HepG2 (cell line): ENCODE results near the gene AP1M2. TPM values are rescaled to one million over a fixed set of nuclear protein-coding genes. Genes with fewer than 3 reads are reported as not detected.
A peak's percentile ranks its signal among the peaks of the same experiment; 100 is the strongest.

Experiments used
- ATAC-seq: fragments of 200-7000 bp; cut with Tn5 transposase; 3 replicates; pipeline ENCODE4 v1.9.1; 2020; ENCODE audit warnings: mild to moderate bottlenecking, moderate library complexity
- BruUV-seq: library from RNA; stranded (reverse); fragments of 400-500 nt; replicated peaks from 2 replicates; lab custom pipeline; 2021; lab: Mats Ljungman, UMichigan
- CTCF ChIA-PET: fragments of 300-600 bp; formaldehyde crosslinking; extraction: SDS; loops from one replicate; lab custom pipeline; 2021; ENCODE audit warnings: low total read pairs, inconsistent platforms, low intra/inter-chr PET ratio; lab: Yijun Ruan, JAX
- POLR2A ChIA-PET: fragments of 350-600 bp; sonication (Branson Sonifier 250); formaldehyde crosslinking; loops from one replicate; lab custom pipeline; 2020; ENCODE audit warnings: antibody characterized with exemption, inconsistent platforms; lab: Yijun Ruan, JAX
- DNase-seq: peaks from one replicate; pipeline ENCODE4 v3.0.0-alpha.2; 2015; ENCODE audit warnings: low spot score
- FAIRE-seq: peaks from 3 replicates; lab custom pipeline; 2011; peaks lifted over from hg19 to GRCh38; lab: Jason Lieb, UNC
- H2AFZ ChIP-seq: one replicate; pipeline ENCODE4 v1.6.1; 2011; ENCODE audit warnings: low read length, inconsistent platforms
- H3K27ac ChIP-seq: fragments of 300-600 bp; 3 replicates; pipeline ENCODE4 v1.8.0; 2011; ENCODE audit warnings: mixed run types, mild to moderate bottlenecking, mixed read lengths, low read length, inconsistent platforms; ENCODE audit not compliant: insufficient read depth; ENCODE audit errors: extremely low read length
- H3K27me3 ChIP-seq, 2 experiments: fragments of 200-600 bp in 1 of 2; 2 replicates in 1 of 2; 3 replicates in 1 of 2; pipeline versions ENCODE4 v1.6.0 to v1.8.0; 2011; ENCODE audit warnings: low read length in 2 of 2, mild to moderate bottlenecking in 2 of 2, moderate library complexity in 2 of 2, inconsistent platforms in 1 of 2; ENCODE audit not compliant: insufficient read depth in 2 of 2, control insufficient read depth in 1 of 2
- H3K36me3 ChIP-seq, 2 experiments: fragments of 200-600 bp in 1 of 2; replicated peaks in 1 of 2; 2 replicates in 1 of 2; 3 replicates in 1 of 2; pipeline versions ENCODE4 v1.5.1 to v1.8.0; 2011; ENCODE audit warnings: low read length in 2 of 2, inconsistent platforms in 1 of 2; ENCODE audit not compliant: insufficient read depth in 2 of 2, control insufficient read depth in 1 of 2
- H3K4me1 ChIP-seq: 2 replicates; pipeline ENCODE4 v1.5.1; 2012; ENCODE audit warnings: low read length, inconsistent platforms; ENCODE audit not compliant: insufficient read depth
- H3K4me2 ChIP-seq: 2 replicates; pipeline ENCODE4 v1.6.0; 2011; ENCODE audit warnings: low read depth, low read length, inconsistent platforms
- H3K4me3 ChIP-seq, 3 experiments: fragments of 200-600 bp in 1 of 3; sonication (generic), shearing (Covaris generic) in 1 of 3; replicated peaks in 1 of 3; 2 replicates each; pipeline ENCODE4 v1.5.1; 2011 to 2016; ENCODE audit warnings: low read length in 3 of 3, inconsistent platforms in 2 of 3, low read depth in 2 of 3, mild to moderate bottlenecking in 2 of 3, control low read depth in 1 of 3, mixed read lengths in 1 of 3; ENCODE audit not compliant: insufficient read depth in 1 of 3
- H3K79me2 ChIP-seq: one replicate; pipeline ENCODE4 v1.6.1; 2011; ENCODE audit warnings: low read length, inconsistent platforms; ENCODE audit not compliant: insufficient read depth
- H3K9ac ChIP-seq: 2 replicates; pipeline ENCODE4 v1.6.0; 2011; ENCODE audit warnings: mild to moderate bottlenecking, low read depth, low read length, inconsistent platforms; ENCODE audit not compliant: insufficient read depth
- H3K9me3 ChIP-seq: 2 replicates; pipeline ENCODE4 v1.5.1; 2012; ENCODE audit warnings: mild to moderate bottlenecking, low read length
- H4K20me1 ChIP-seq: 2 replicates; pipeline ENCODE4 v1.6.0; 2011; ENCODE audit warnings: inconsistent platforms, mild to moderate bottlenecking, low read length, moderate library complexity; ENCODE audit not compliant: insufficient read depth
- GABPB1 ChIP-seq: IDR thresholded peaks from 2 replicates; pipeline ENCODE4 v1.6.1; 2016; ENCODE audit warnings: mild to moderate bottlenecking, missing genetic modification reagents, moderate library complexity, missing compliant biosample characterization
- HOXA3 ChIP-seq: sonication (generic); formaldehyde crosslinking; IDR thresholded peaks from 2 replicates; pipeline ENCODE4 v1.5.0; 2020; ENCODE audit warnings: missing genetic modification reagents
- HOXD1 ChIP-seq: sonication (generic); formaldehyde crosslinking; IDR thresholded peaks from 2 replicates; pipeline ENCODE4 v1.5.0; 2020; ENCODE audit warnings: missing genetic modification reagents
- KLF16 ChIP-seq, 2 experiments: sonication (generic) in 1 of 2; formaldehyde crosslinking in 1 of 2; IDR thresholded peaks; 2 replicates each; pipeline versions ENCODE4 v1.6.1 to v1.8.0; 2016 to 2023; ENCODE audit warnings: missing genetic modification reagents in 2 of 2, missing compliant biosample characterization in 1 of 2
- SAFB2 ChIP-seq: sonication (generic); formaldehyde crosslinking; IDR thresholded peaks from 2 replicates; pipeline ENCODE4 v1.5.1; 2020; ENCODE audit warnings: missing genetic modification reagents, low read depth, mild to moderate bottlenecking, borderline replicate concordance
- SYNCRIP ChIP-seq: fragments of 200-400 bp; formaldehyde crosslinking; IDR thresholded peaks from 2 replicates; pipeline ENCODE4 v1.6.1; 2018; ENCODE audit warnings: mild to moderate bottlenecking, low read depth, low read length; ENCODE audit not compliant: insufficient read depth
- TOE1 ChIP-seq: sonication (generic); formaldehyde crosslinking; IDR thresholded peaks from 2 replicates; pipeline ENCODE4 v1.4.0; 2020; ENCODE audit warnings: mild to moderate bottlenecking, missing genetic modification reagents
- ZNF20 ChIP-seq: sonication (generic); formaldehyde crosslinking; IDR thresholded peaks from 2 replicates; pipeline ENCODE4 v1.4.0; 2020; ENCODE audit warnings: mild to moderate bottlenecking, moderate library complexity, missing genetic modification reagents
- ZNF292 ChIP-seq: sonication (generic); formaldehyde crosslinking; IDR thresholded peaks from 2 replicates; pipeline ENCODE4 v1.8.1; 2022; ENCODE audit warnings: mild to moderate bottlenecking, low read depth, missing genetic modification reagents, borderline replicate concordance
- ZNF629 ChIP-seq: sonication (generic); formaldehyde crosslinking; conservative IDR thresholded peaks from 2 replicates; pipeline ENCODE4 v1.5.0; 2020; ENCODE audit warnings: missing genetic modification reagents
- ZNF670 ChIP-seq: sonication (generic); formaldehyde crosslinking; IDR thresholded peaks from 2 replicates; pipeline ENCODE4 v1.8.0; 2022; ENCODE audit warnings: mild to moderate bottlenecking, missing genetic modification reagents, borderline replicate concordance
- whole genome bisulfite sequencing: methylation state at CpG from one replicate; pipeline ENCODE4 v1.1.6; 2017; ENCODE audit warnings: low lambda C conversion rate; 5-methylcytosine and 5-hydroxymethylcytosine counted together
- in situ Hi-C: cut with HindIII; loops from 2 replicates; pipeline ENCODE4 v1.10.0; 2017; ENCODE audit warnings: low pct_unique_long_range_greater_than_20kb; ENCODE audit not compliant: extremely low pct_ligation_motif_present
- intact Hi-C: fragments of 100-400 bp; cut with micrococcal nuclease; formaldehyde crosslinking; loops from one replicate; pipeline ENCODE4 v1.10.0; 2022; ENCODE audit not compliant: unreplicated experiment
- polyA plus RNA-seq, 8 experiments: library from polyadenylated mRNA; depleted of rRNA in 3 of 8; stranded (reverse) in 7 of 8; unstranded in 1 of 8; fragments of >200 nt; fragmentation: Illumina TruSeq in 4 of 8; extraction: Trizol in 4 of 8; gene quantifications; 2 replicates each; pipeline versions ENCODE4 v1.2.1 to v1.2.3, GENCODE V29; 2011 to 2016; ENCODE audit warnings: low read depth in 4 of 8, missing spikeins in 1 of 8, mixed read lengths in 1 of 8; ENCODE audit not compliant: insufficient read depth in 1 of 8
- total RNA-seq, 5 experiments: library from RNA; depleted of rRNA; stranded (reverse); fragments of >200 nt; fragmentation: Illumina TruSeq; extraction: Trizol; gene quantifications; 2 replicates each; pipeline ENCODE4 v1.2.3, GENCODE V29; 2016; ENCODE audit warnings: low read depth in 1 of 5

The AP1M2 gene
- total and polyA plus RNA-seq, 2 of the 13 experiments (the other 11 are each of a cell fraction or from before 2014, with no cell fraction given), result 6.3 to 76.8 TPM

GRCh38 chr19:10634430-10634829 lies 47.3 kb upstream of the AP1M2 start:
- in situ Hi-C loops (no loop called here), intact Hi-C loops (no loop called here)
- BruUV-seq, result no TSS peak

GRCh38 chr19:10631874-10632273 lies 44.8 kb upstream of the AP1M2 start:
- ATAC-seq (no peak), FAIRE-seq (no peak), DNase-seq (no peak)
- no peaks in the 10 kb centered on the region for H3K79me2 ChIP-seq
- H3K4me1 ChIP-seq, result peaks cover 21% of the 10 kb centered on the region
- H3K9me3 ChIP-seq, result no peaks in the 10 kb centered on the region
- intact Hi-C loops, result no loop called here
- ChIA-PET CTCF (no interaction called here), POLR2A (no interaction called here)
- H3K4me3 ChIP-seq, result no peak overlapping the region
- H3K27ac ChIP-seq, result no peak overlapping the region
- H4K20me1 ChIP-seq, result no peaks in the 10 kb centered on the region
- H3K27me3 ChIP-seq, result no peaks in the 10 kb centered on the region
- TF ChIP-seq GABPB1 (CRISPR knock-in tag), result no peak
- TF ChIP-seq ZNF20 (CRISPR knock-in tag), result no peak
- no peak for TF ChIP-seq KLF16 (CRISPR knock-in tag; IDR thresholded peaks at IDR 0.05)
- TF ChIP-seq HOXA3 (CRISPR knock-in tag), result no peak
- no peak for TF ChIP-seq SAFB2 (CRISPR knock-in tag)
- no peak for TF ChIP-seq HOXD1
- TF ChIP-seq ZNF292 (CRISPR knock-in tag), result no peak
- TF ChIP-seq SYNCRIP, result no peak
- TF ChIP-seq ZNF670 (CRISPR knock-in tag), result no peak
- H3K9ac ChIP-seq, result no peak overlapping the region
- H3K36me3 ChIP-seq, result no peaks in the 10 kb centered on the region
- no peak overlapping the region for H3K4me2 ChIP-seq
- BruUV-seq, result no TSS peak
- WGBS, result 93% methylated on average over 14 of the region's 14 CpGs
- in situ Hi-C loops, result no loop called here
- no peak overlapping the region for H2AFZ ChIP-seq

More at GRCh38 chr19:10634430-10634829, 47.3 kb upstream of the AP1M2 start:
- WGBS, result 95% methylated on average over 3 of the region's 7 CpGs
- no peaks in the 10 kb centered on the region for H3K9me3 ChIP-seq
- TF ChIP-seq ZNF629 (CRISPR knock-in tag) (peak; percentile 77), TOE1 (CRISPR knock-in tag) (no peak)
- H3K27ac ChIP-seq, result no peak overlapping the region
- no peak overlapping the region for H2AFZ ChIP-seq
- FAIRE-seq (no peak), ATAC-seq (no peak), DNase-seq (no peak)
- H3K27me3 ChIP-seq, result no peaks in the 10 kb centered on the region
- CTCF ChIA-PET, result no interaction called here
- POLR2A ChIA-PET, result no interaction called here
- H3K36me3 ChIP-seq, result no peaks in the 10 kb centered on the region
- peaks cover 28% of the 10 kb centered on the region for H3K4me1 ChIP-seq
- H3K79me2 ChIP-seq, result no peaks in the 10 kb centered on the region
- H3K9ac ChIP-seq, result no peak overlapping the region
- H3K4me3 ChIP-seq, result no peak overlapping the region
- H3K4me2 ChIP-seq, result no peak overlapping the region
- no peaks in the 10 kb centered on the region for H4K20me1 ChIP-seq
